GM12878 (cell line): Measurements from ENCODE around the gene VSIG8. TPM values are rescaled to one million over a fixed set of nuclear protein-coding genes. Genes with fewer than 3 reads are reported as not detected.
A peak's percentile ranks its signal among the peaks of the same experiment; 100 is the strongest.

Source experiments
- EGR1 ChIP-seq, 2 experiments: IDR thresholded peaks; 1 replicate in 1 of 2; 2 replicates in 1 of 2; pipeline ENCODE4 v1.6.1; 2011 to 2012; ENCODE audit warnings: low read depth in 2 of 2, low read length in 2 of 2, borderline replicate concordance in 1 of 2, mild to moderate bottlenecking in 1 of 2, moderate library complexity in 1 of 2
- MEF2B ChIP-seq: fragments of 450-650 bp; IDR thresholded peaks from 2 replicates; pipeline ENCODE4 v1.6.1; 2018; ENCODE audit warnings: mild to moderate bottlenecking, moderate library complexity; ENCODE audit not compliant: partially characterized antibody, poor library complexity, severe bottlenecking
- MTA2 ChIP-seq: fragments of 450-650 bp; IDR thresholded peaks from 2 replicates; pipeline ENCODE4 v1.6.1; 2016; ENCODE audit warnings: low read depth, mild to moderate bottlenecking, moderate library complexity
- RUNX3 ChIP-seq: IDR thresholded peaks from 2 replicates; pipeline ENCODE4 v1.6.1; 2012; ENCODE audit warnings: low read length, inconsistent platforms
- polyA plus RNA-seq, 11 experiments: library from polyadenylated mRNA; depleted of rRNA in 4 of 11; unstranded in 6 of 11; stranded (reverse) in 5 of 11; fragments of >200 nt; fragmentation: Nextera tagmentation in 4 of 11; fragmentation: Illumina TruSeq in 1 of 11; extraction: Ambion mirVana in 4 of 11; extraction: Trizol in 1 of 11; gene quantifications; 1 replicate in 1 of 11; 2 replicates in 10 of 11; pipeline versions ENCODE4 v1.2.1 to v1.2.3, GENCODE V29; 2011 to 2016; ENCODE audit warnings: inconsistent platforms in 2 of 11, missing spikeins in 2 of 11, low read depth in 1 of 11
- total RNA-seq, 4 experiments: library from RNA; depleted of rRNA in 3 of 4; stranded (reverse); fragments of >200 nt in 3 of 4; fragmentation: Illumina TruSeq in 1 of 4; extraction: Trizol in 1 of 4; gene quantifications; 2 replicates each; pipeline versions ENCODE4 v1.2.1 to v1.2.3, GENCODE V29; 2013 to 2021
- TF ChIP-seq, protein P1 (sequence below): fragments of 450-650 bp; IDR thresholded peaks from 2 replicates; pipeline ENCODE4 v1.6.1; 2017; ENCODE audit warnings: mild to moderate bottlenecking, moderate library complexity
- TF ChIP-seq, protein P2 (sequence below): fragments of 450-650 bp; IDR thresholded peaks from 2 replicates; pipeline ENCODE4 v1.6.1; 2017; ENCODE audit warnings: low read depth, mild to moderate bottlenecking, moderate library complexity
- TF ChIP-seq, protein P3 (sequence below): IDR thresholded peaks from 2 replicates; pipeline ENCODE4 v1.6.1; 2012; ENCODE audit warnings: low read depth, low read length, improper control_type of control experiment

The VSIG8 gene
- total and polyA plus RNA-seq, 10 of the 15 experiments (the other 5 are each of a cell fraction or from before 2014, with no cell fraction given), result not detected

DNA sequence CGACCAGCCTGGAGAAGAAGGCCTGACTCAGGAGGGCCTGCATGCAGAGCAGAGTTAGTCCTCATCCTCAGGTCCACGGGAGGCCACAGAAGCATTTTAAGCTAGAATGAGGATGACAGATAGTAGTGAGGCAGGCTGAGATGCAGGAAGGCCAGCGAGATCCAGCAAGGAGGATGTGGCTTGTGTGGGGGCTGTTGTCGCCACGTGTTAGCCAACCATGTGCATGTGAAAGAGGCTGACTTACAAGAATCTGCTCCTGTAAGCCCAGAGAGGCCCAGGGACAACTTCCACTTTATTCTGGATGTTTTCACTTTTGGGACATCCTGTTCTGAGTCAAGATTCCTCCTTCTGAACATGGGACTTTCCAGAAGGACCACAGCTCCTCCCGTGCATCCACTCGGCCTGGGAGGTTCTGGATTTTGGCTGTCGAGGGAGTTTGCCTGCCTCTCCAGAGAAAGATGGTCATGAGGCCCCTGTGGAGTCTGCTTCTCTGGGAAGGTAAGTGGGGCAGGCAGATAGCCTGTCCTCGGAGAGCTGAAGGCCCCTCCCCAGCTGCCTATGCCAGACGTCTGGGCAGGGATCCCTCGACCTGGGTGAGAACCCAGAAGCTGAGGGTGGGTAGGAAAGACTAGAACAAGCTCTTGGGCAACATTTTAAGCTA lies 35.9 kb downstream of the VSIG8 start, which contains the start of gene SLAMF8 (continued):
- TF ChIP-seq, protein P1, sequence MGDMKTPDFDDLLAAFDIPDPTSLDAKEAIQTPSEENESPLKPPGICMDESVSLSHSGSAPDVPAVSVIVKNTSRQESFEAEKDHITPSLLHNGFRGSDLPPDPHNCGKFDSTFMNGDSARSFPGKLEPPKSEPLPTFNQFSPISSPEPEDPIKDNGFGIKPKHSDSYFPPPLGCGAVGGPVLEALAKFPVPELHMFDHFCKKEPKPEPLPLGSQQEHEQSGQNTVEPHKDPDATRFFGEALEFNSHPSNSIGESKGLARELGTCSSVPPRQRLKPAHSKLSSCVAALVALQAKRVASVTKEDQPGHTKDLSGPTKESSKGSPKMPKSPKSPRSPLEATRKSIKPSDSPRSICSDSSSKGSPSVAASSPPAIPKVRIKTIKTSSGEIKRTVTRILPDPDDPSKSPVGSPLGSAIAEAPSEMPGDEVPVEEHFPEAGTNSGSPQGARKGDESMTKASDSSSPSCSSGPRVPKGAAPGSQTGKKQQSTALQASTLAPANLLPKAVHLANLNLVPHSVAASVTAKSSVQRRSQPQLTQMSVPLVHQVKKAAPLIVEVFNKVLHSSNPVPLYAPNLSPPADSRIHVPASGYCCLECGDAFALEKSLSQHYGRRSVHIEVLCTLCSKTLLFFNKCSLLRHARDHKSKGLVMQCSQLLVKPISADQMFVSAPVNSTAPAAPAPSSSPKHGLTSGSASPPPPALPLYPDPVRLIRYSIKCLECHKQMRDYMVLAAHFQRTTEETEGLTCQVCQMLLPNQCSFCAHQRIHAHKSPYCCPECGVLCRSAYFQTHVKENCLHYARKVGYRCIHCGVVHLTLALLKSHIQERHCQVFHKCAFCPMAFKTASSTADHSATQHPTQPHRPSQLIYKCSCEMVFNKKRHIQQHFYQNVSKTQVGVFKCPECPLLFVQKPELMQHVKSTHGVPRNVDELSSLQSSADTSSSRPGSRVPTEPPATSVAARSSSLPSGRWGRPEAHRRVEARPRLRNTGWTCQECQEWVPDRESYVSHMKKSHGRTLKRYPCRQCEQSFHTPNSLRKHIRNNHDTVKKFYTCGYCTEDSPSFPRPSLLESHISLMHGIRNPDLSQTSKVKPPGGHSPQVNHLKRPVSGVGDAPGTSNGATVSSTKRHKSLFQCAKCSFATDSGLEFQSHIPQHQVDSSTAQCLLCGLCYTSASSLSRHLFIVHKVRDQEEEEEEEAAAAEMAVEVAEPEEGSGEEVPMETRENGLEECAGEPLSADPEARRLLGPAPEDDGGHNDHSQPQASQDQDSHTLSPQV, result no peak
- 0 out of 3 replicates have a peak, but pooled peaks of 1 of the 2 experiments have one; percentile 0 for TF ChIP-seq EGR1 (IDR thresholded peaks at IDR 0.05; ENCODE audit: borderline replicate concordance in 1 of 2, low read depth in 2 of 2, low read length in 2 of 2)
- peak; percentile 46 for TF ChIP-seq MEF2B
- peak; percentile 26; the same call in 1 of the 2 replicates for TF ChIP-seq MTA2
- TF ChIP-seq, protein P2, sequence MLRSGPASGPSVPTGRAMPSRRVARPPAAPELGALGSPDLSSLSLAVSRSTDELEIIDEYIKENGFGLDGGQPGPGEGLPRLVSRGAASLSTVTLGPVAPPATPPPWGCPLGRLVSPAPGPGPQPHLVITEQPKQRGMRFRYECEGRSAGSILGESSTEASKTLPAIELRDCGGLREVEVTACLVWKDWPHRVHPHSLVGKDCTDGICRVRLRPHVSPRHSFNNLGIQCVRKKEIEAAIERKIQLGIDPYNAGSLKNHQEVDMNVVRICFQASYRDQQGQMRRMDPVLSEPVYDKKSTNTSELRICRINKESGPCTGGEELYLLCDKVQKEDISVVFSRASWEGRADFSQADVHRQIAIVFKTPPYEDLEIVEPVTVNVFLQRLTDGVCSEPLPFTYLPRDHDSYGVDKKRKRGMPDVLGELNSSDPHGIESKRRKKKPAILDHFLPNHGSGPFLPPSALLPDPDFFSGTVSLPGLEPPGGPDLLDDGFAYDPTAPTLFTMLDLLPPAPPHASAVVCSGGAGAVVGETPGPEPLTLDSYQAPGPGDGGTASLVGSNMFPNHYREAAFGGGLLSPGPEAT, result 0 out of 2 replicates have a peak, but pooled peaks have one; percentile 16
- TF ChIP-seq RUNX3, result peak; percentile 65
- TF ChIP-seq, protein P3, sequence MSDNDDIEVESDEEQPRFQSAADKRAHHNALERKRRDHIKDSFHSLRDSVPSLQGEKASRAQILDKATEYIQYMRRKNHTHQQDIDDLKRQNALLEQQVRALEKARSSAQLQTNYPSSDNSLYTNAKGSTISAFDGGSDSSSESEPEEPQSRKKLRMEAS, result peak; percentile 64; the same call in 1 of the 2 replicates
- TF ChIP-seq, all 136 proteins: peak for 12
